Stimulated activated CD8-positive, alpha-beta memory T cell treated with anti-CD3 and anti-CD28 coated beads, Interleukin-15, amount 100 ng/mL, for 1 hour (primary cell): ENCODE measurements around the gene UBB.

Experiments used
- DNase-seq: peaks from one replicate; pipeline ENCODE4 v3.0.0-alpha.2; 2020; ENCODE audit warnings: low read depth

Gene UBB

GRCh38 chr17:16380640-16381495 is at the start of gene UBB:
Gene UBB, plus strand, starts transcription at chr17:16381091. Its CDS starts 817 bp downstream, at chr17:16381908.
- DNase-seq = peak; percentile 82

- DNase-seq = no peak
Observed at GRCh38 chr17:16338391-16338790, 42.5 kb upstream of the UBB start.

GRCh38 chr17:16339402-16339801 is 41.5 kb upstream of the UBB start:
- no peak for DNase-seq

GRCh38 chr17:16339959-16340358 is 40.9 kb upstream of the UBB start:
- no peak for DNase-seq

- no peak for DNase-seq
Observed at GRCh38 chr17:16342979-16343378, 37.9 kb upstream of the UBB start.

GRCh38 chr17:16343569-16343968 is 37.3 kb upstream of the UBB start:
- DNase-seq = no peak

GRCh38 chr17:16345565-16345964 is 35.3 kb upstream of the UBB start:
- DNase-seq = no peak

GRCh38 chr17:16346721-16347271 is 34.1 kb upstream of the UBB start:
- no peak for DNase-seq

- no peak for DNase-seq
Observed at GRCh38 chr17:16348586-16348985, 32.3 kb upstream of the UBB start.

GRCh38 chr17:16349431-16349830 is 31.5 kb upstream of the UBB start:
- no peak for DNase-seq

- no peak for DNase-seq
Observed at GRCh38 chr17:16351831-16352230, 29.1 kb upstream of the UBB start.

- DNase-seq = no peak
Observed at GRCh38 chr17:16352303-16352666, 28.6 kb upstream of the UBB start.

- DNase-seq = no peak
Observed at GRCh38 chr17:16352667-16353316, 28.1 kb upstream of the UBB start.

GRCh38 chr17:16353317-16354174 is 27.3 kb upstream of the UBB start, which contains the start of gene CENPV:
Gene CENPV, minus strand, starts transcription at chr17:16353469. Its CDS starts 33 bp downstream, at chr17:16353436.
- DNase-seq = peak; percentile 25

GRCh38 chr17:16354585-16354984 is 26.3 kb upstream of the UBB start:
- no peak for DNase-seq

GRCh38 chr17:16358394-16358793 is 22.5 kb upstream of the UBB start:
- no peak for DNase-seq

- DNase-seq = no peak
Observed at GRCh38 chr17:16361874-16362273, 19.0 kb upstream of the UBB start.

GRCh38 chr17:16363749-16364536 is 16.9 kb upstream of the UBB start:
- peak; percentile 51 for DNase-seq

- DNase-seq = no peak
Observed at GRCh38 chr17:16364625-16365024, 16.3 kb upstream of the UBB start.

- no peak for DNase-seq
Observed at GRCh38 chr17:16371742-16372141, 9.1 kb upstream of the UBB start.
